ENCODE data around the gene RAD51. TPM values are rescaled to one million over a fixed set of nuclear protein-coding genes. Genes with fewer than 3 reads are reported as not detected.

Gene RAD51
- polyA plus RNA-seq, 3 donors, result 0.28 to 0.61 TPM; not detected in 1

DNA sequence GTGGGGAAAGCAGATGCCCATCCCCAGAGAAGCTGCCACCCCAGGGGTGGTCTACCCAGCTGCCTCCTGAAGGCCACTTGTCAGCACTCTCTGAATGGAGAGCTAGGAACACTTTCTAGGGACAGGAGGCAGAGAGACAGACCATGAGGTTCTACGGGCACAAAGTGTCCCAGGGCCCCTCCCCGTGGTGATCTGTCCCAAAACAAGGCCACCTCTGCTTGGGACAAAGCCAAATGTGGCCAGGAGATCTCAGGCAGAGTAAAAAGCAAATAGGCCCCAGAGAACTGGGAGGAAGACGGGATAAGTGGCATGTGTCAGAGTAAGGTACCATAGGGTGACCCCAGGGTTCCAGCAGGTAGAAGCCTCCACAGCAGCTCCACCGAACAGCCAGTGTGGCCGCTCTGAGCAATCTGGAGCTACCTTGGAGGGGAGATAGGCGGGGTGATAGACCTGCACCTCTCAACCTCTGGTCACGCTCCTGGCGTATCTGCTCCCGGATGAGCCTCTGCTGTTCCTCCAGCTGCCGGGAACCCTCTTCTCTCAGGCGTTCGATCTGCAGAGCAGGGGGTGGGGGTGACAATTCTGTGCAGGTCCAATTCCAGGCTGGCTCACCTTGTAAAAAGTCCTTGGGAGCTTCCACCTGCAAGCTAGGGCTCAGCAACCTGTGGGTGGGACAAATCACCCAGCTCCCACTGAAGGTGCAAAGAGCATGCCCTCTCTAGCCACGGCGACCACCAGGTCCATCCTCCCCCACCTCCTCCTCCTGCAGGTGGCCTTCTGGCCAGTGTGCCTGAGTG lies 81.0 kb downstream of the RAD51 start:
- intact Hi-C loops (cut with micrococcal nuclease), result no loop called here
- TF ChIP-seq, protein P1, sequence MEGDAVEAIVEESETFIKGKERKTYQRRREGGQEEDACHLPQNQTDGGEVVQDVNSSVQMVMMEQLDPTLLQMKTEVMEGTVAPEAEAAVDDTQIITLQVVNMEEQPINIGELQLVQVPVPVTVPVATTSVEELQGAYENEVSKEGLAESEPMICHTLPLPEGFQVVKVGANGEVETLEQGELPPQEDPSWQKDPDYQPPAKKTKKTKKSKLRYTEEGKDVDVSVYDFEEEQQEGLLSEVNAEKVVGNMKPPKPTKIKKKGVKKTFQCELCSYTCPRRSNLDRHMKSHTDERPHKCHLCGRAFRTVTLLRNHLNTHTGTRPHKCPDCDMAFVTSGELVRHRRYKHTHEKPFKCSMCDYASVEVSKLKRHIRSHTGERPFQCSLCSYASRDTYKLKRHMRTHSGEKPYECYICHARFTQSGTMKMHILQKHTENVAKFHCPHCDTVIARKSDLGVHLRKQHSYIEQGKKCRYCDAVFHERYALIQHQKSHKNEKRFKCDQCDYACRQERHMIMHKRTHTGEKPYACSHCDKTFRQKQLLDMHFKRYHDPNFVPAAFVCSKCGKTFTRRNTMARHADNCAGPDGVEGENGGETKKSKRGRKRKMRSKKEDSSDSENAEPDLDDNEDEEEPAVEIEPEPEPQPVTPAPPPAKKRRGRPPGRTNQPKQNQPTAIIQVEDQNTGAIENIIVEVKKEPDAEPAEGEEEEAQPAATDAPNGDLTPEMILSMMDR (IDR thresholded peaks at IDR 0.05), result no peak
- Histone ChIP-seq H3K27ac (ENCODE audit: low read depth in 1 of 2, low read length in 2 of 2) (no peak overlapping the region), H3K79me2 (ENCODE audit: insufficient read depth, low read length) (no peaks in the 10 kb centered on the region), H3K27me3 (ENCODE audit: control insufficient read depth in 2 of 2, insufficient read depth in 2 of 2, low read length in 2 of 2) (no peaks in the 10 kb centered on the region), H3K36me3 (replicated peaks in 1 of 2; ENCODE audit: control insufficient read depth in 1 of 2, insufficient read depth in 2 of 2, low read length in 2 of 2) (peaks cover 61 to 94% of the 10 kb centered on the region in 2 donors), H4K20me1 (ENCODE audit: insufficient read depth, low read length) (peaks cover 5% of the 10 kb centered on the region), H2AFZ (ENCODE audit: insufficient read depth, low read depth, low read length, poor library complexity, severe bottlenecking) (no peak overlapping the region), H3K4me3 (replicated peaks in 1 of 3; ENCODE audit: low read depth in 2 of 3, low read length in 3 of 3) (no peak overlapping the region), H3K4me2 (replicated peaks; ENCODE audit: extremely low read depth, low read length, poor library complexity, severe bottlenecking) (no peak overlapping the region), H3K4me1 (ENCODE audit: control insufficient read depth in 1 of 2, insufficient read depth in 2 of 2, low read length in 2 of 2) (no peaks in the 10 kb centered on the region), H3K9me3 (replicated peaks in 1 of 2; ENCODE audit: control insufficient read depth in 1 of 2, insufficient read depth in 1 of 2, low read length in 2 of 2) (no peaks in the 10 kb centered on the region), H3K9ac (ENCODE audit: insufficient read depth, low read length, poor library complexity, severe bottlenecking) (no peak overlapping the region)
- WGBS (ENCODE audit: insufficient coverage), result 99% methylated on average over 12 of the region's 14 CpGs
- Mint-ChIP-seq H3K27me3 (ENCODE audit: low read depth in 3 of 3) (peaks cover 0 to 1% (median 0%) of the 10 kb centered on the region in 3 donors), H3K9me3 (no peaks in the 10 kb centered on the region), H3K4me3 (no peak overlapping the region), H3K27ac (peak overlapping the region in 1 of 7 donors; percentile 2), H3K4me1 (no peaks in the 10 kb centered on the region), H3K36me3 (peaks cover 75 to 88% of the 10 kb centered on the region in 2 donors)
- DNase-seq, result no peak

GRCh38 chr15:40776537-40777141 lies 81.7 kb downstream of the RAD51 start:
- no peaks in the 10 kb centered on the region for H3K27me3 ChIP-seq (ENCODE audit: control insufficient read depth in 2 of 2, insufficient read depth in 2 of 2, low read length in 2 of 2)
- H3K79me2 ChIP-seq (ENCODE audit: insufficient read depth, low read length), result no peaks in the 10 kb centered on the region
- no peak overlapping the region for H3K4me3 ChIP-seq (replicated peaks in 1 of 3; ENCODE audit: low read depth in 2 of 3, low read length in 3 of 3)
- peak overlapping the region in 1 of 7 donors; percentile 32 for H3K27ac Mint-ChIP-seq
- H3K36me3 ChIP-seq (replicated peaks in 1 of 2; ENCODE audit: control insufficient read depth in 1 of 2, insufficient read depth in 2 of 2, low read length in 2 of 2), result peaks cover 60 to 87% of the 10 kb centered on the region in 2 donors
- no peaks in the 10 kb centered on the region for H3K9me3 ChIP-seq (replicated peaks in 1 of 2; ENCODE audit: control insufficient read depth in 1 of 2, insufficient read depth in 1 of 2, low read length in 2 of 2)
- H3K27me3 Mint-ChIP-seq (ENCODE audit: low read depth in 3 of 3), result no peaks in the 10 kb centered on the region
- no peak overlapping the region for H3K4me2 ChIP-seq (replicated peaks; ENCODE audit: extremely low read depth, low read length, poor library complexity, severe bottlenecking)
- intact Hi-C loops (cut with micrococcal nuclease), result no loop called here
- no peaks in the 10 kb centered on the region for H3K9me3 Mint-ChIP-seq
- no peak overlapping the region for H3K4me3 Mint-ChIP-seq
- no peaks in the 10 kb centered on the region for H3K4me1 ChIP-seq (ENCODE audit: control insufficient read depth in 1 of 2, insufficient read depth in 2 of 2, low read length in 2 of 2)
- no peak overlapping the region for H3K9ac ChIP-seq (ENCODE audit: insufficient read depth, low read length, poor library complexity, severe bottlenecking)
- no peak overlapping the region for H2AFZ ChIP-seq (ENCODE audit: insufficient read depth, low read depth, low read length, poor library complexity, severe bottlenecking)
- no peak for DNase-seq
- peaks cover 5% of the 10 kb centered on the region for H4K20me1 ChIP-seq (ENCODE audit: insufficient read depth, low read length)
- peaks cover 69 to 81% of the 10 kb centered on the region in 2 donors for H3K36me3 Mint-ChIP-seq
- TF ChIP-seq, protein P1 (IDR thresholded peaks at IDR 0.05), result no peak
- H3K4me1 Mint-ChIP-seq, result no peaks in the 10 kb centered on the region
- 88% methylated on average over 5 of the region's 11 CpGs for WGBS (ENCODE audit: insufficient coverage)
- H3K27ac ChIP-seq (ENCODE audit: low read depth in 1 of 2, low read length in 2 of 2), result no peak overlapping the region

Small RNA genes lying within 50 kb of the gene (small RNA-seq; reads per million reads assigned to genes)
- not detected for gene SUMO2P15 (ENCODE audit: insufficient read length, low read depth)

Other genes starting within 250 kb of the RAD51 start
- 1 to 10 TPM in 2 of 3 donors, under 1 TPM in 1; 0.85 to 5.2 (median 1.2) TPM for gene CHST14, start 224.2 kb upstream of the RAD51 start, polyA plus RNA-seq
- gene CCDC32, start 130.1 kb upstream of the RAD51 start, polyA plus RNA-seq, result 10 to 100 TPM in 2 of 3 donors, 1 to 10 TPM in 1; 7.5 to 37.3 (median 30.8) TPM
- gene RPUSD2, start 125.9 kb upstream of the RAD51 start, polyA plus RNA-seq, result 1 to 10 TPM; 1.1 to 6.3 (median 4.3) TPM
- gene KNL1, start 100.9 kb upstream of the RAD51 start, polyA plus RNA-seq, result under 1 TPM; 0.13 to 0.38 (median 0.16) TPM
- gene RMDN3, start 60.1 kb downstream of the RAD51 start, polyA plus RNA-seq, result 10 to 100 TPM in 2 of 3 donors, 1 to 10 TPM in 1; 9.8 to 13.5 (median 13.2) TPM
- 10 to 100 TPM; 19.1 to 46.7 (median 45.9) TPM for gene GCHFR, start 68.9 kb downstream of the RAD51 start, polyA plus RNA-seq
- gene C15orf62, start 74.8 kb downstream of the RAD51 start, polyA plus RNA-seq, result under 1 TPM in 2 of 3 donors, not detected in 1; 0.23 to 0.25 TPM
- gene ZFYVE19, start 111.9 kb downstream of the RAD51 start, polyA plus RNA-seq, result 10 to 100 TPM in 2 of 3 donors, 1 to 10 TPM in 1; 8.2 to 62.9 (median 10.3) TPM
- 10 to 100 TPM; 15.7 to 31.6 (median 21.5) TPM for gene DNAJC17, start 112.3 kb downstream of the RAD51 start, polyA plus RNA-seq
- gene PPP1R14D, start 133.5 kb downstream of the RAD51 start, polyA plus RNA-seq, result not detected
- 10 to 100 TPM; 17.1 to 46.5 (median 21.5) TPM for gene SPINT1, start 148.9 kb downstream of the RAD51 start, polyA plus RNA-seq
- under 1 TPM in 1 of 3 donors, not detected in 2; 0.08 TPM for gene RHOV, start 179.1 kb downstream of the RAD51 start, polyA plus RNA-seq
- gene VPS18, start 199.3 kb downstream of the RAD51 start, polyA plus RNA-seq, result 10 to 100 TPM; 12.1 to 22.8 (median 21.8) TPM
- gene DLL4, start 234.2 kb downstream of the RAD51 start, polyA plus RNA-seq, result under 1 TPM in 1 of 3 donors, not detected in 2; 0.07 TPM

Data from CD14-positive monocyte (primary cell).